Measurements from ENCODE around the gene NSMF. TPM values are rescaled to one million over a fixed set of nuclear protein-coding genes. Genes with fewer than 3 reads are reported as not detected.

The NSMF gene
- total and polyA plus RNA-seq, 2 experiments from 2014 or later = 20.3 to 103 TPM

DNA sequence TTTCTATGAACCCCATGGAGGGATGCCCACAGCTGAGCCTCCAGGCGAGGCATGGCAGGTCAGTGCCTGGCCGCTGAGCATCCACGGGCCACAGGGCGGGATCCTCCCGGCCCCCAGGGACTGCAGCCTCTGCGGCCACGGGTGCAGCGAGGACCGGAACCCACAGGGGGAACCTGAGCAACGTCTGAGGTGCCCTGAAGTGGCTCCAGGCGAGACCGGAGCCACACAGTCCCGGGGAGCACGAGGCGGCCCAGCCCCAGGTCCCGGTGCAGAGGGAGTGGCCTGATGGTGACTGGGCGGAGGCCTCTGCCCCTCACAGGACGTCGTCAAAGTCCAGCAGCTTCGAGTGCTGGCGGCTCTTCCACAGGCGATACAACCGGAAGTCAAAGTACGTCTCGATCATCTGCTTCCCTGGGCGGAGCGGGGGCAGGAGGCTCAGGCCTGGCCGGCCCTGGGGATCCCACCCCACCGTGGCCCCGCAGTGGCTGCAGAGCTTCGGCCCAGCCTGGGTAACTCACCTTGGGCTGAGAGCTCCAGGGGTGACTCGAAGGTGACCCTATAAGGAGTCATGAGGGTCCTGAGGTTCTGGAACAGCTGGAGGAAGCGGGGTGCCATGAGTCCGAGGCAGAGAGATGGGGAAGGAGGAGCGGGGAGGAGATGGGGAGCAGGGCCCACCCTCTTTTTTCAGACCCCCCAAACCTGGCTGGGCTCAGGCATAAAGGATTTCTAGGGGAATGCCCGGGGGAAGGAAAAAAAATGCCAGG is 9.9 kb downstream of the NSMF start (continued):
- TF ChIP-seq, protein P1, sequence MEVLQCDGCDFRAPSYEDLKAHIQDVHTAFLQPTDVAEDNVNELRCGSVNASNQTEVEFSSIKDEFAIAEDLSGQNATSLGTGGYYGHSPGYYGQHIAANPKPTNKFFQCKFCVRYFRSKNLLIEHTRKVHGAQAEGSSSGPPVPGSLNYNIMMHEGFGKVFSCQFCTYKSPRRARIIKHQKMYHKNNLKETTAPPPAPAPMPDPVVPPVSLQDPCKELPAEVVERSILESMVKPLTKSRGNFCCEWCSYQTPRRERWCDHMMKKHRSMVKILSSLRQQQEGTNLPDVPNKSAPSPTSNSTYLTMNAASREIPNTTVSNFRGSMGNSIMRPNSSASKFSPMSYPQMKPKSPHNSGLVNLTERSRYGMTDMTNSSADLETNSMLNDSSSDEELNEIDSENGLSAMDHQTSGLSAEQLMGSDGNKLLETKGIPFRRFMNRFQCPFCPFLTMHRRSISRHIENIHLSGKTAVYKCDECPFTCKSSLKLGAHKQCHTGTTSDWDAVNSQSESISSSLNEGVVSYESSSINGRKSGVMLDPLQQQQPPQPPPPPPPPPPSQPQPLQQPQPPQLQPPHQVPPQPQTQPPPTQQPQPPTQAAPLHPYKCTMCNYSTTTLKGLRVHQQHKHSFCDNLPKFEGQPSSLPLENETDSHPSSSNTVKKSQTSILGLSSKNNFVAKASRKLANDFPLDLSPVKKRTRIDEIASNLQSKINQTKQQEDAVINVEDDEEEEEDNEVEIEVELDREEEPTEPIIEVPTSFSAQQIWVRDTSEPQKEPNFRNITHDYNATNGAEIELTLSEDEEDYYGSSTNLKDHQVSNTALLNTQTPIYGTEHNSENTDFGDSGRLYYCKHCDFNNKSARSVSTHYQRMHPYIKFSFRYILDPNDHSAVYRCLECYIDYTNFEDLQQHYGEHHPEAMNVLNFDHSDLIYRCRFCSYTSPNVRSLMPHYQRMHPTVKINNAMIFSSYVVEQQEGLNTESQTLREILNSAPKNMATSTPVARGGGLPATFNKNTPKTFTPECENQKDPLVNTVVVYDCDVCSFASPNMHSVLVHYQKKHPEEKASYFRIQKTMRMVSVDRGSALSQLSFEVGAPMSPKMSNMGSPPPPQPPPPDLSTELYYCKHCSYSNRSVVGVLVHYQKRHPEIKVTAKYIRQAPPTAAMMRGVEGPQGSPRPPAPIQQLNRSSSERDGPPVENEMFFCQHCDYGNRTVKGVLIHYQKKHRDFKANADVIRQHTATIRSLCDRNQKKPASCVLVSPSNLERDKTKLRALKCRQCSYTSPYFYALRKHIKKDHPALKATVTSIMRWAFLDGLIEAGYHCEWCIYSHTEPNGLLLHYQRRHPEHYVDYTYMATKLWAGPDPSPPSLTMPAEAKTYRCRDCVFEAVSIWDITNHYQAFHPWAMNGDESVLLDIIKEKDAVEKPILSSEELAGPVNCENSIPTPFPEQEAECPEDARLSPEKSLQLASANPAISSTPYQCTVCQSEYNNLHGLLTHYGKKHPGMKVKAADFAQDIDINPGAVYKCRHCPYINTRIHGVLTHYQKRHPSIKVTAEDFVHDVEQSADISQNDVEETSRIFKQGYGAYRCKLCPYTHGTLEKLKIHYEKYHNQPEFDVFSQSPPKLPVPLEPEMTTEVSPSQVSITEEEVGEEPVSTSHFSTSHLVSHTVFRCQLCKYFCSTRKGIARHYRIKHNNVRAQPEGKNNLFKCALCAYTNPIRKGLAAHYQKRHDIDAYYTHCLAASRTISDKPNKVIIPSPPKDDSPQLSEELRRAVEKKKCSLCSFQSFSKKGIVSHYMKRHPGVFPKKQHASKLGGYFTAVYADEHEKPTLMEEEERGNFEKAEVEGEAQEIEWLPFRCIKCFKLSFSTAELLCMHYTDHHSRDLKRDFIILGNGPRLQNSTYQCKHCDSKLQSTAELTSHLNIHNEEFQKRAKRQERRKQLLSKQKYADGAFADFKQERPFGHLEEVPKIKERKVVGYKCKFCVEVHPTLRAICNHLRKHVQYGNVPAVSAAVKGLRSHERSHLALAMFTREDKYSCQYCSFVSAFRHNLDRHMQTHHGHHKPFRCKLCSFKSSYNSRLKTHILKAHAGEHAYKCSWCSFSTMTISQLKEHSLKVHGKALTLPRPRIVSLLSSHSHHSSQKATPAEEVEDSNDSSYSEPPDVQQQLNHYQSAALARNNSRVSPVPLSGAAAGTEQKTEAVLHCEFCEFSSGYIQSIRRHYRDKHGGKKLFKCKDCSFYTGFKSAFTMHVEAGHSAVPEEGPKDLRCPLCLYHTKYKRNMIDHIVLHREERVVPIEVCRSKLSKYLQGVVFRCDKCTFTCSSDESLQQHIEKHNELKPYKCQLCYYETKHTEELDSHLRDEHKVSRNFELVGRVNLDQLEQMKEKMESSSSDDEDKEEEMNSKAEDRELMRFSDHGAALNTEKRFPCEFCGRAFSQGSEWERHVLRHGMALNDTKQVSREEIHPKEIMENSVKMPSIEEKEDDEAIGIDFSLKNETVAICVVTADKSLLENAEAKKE (CRISPR knock-in tag; IDR thresholded peaks at IDR 0.05) = no peak

- H3K9me2 ChIP-seq (ENCODE audit: insufficient read depth) = no peaks in the 10 kb centered on the region
- H3K4me3 Mint-ChIP-seq = no peak overlapping the region
- peaks cover 3% of the 10 kb centered on the region for H3K4me1 Mint-ChIP-seq
- H3K79me2 ChIP-seq (replicated peaks; ENCODE audit: insufficient read depth) = no peaks in the 10 kb centered on the region
- no peaks in the 10 kb centered on the region for H3K4me1 ChIP-seq (ENCODE audit: insufficient read depth)
- H3K27me3 Mint-ChIP-seq (ENCODE audit: insufficient read depth, low read depth, poor library complexity) = peaks cover 4% of the 10 kb centered on the region
- H3K27ac Mint-ChIP-seq = no peak overlapping the region
- H3K36me3 Mint-ChIP-seq (ENCODE audit: low read depth) = peaks cover 3% of the 10 kb centered on the region; the same call in 1 of the 3 replicates
- no peak overlapping the region for H3K4me3 ChIP-seq
- 0 out of 2 replicates have a peak, but pooled peaks cover 4% of the 10 kb centered on the region for H3F3A ChIP-seq (replicated peaks; ENCODE audit: low read depth)
- H3K4me2 ChIP-seq = no peak overlapping the region
- H3K9me3 Mint-ChIP-seq = no peaks in the 10 kb centered on the region; the same call in 2 of the 3 replicates
- DNase-seq (ENCODE audit: low spot score) (no peak), ATAC-seq (no peak)
- no peaks in the 10 kb centered on the region for H4K20me1 ChIP-seq (replicated peaks; ENCODE audit: insufficient read depth)
- H2AFZ ChIP-seq = no peak overlapping the region
- H3K36me3 ChIP-seq (ENCODE audit: insufficient read depth) = peaks cover 6% of the 10 kb centered on the region; the same call in 1 of the 2 replicates
- H3K27ac ChIP-seq (ENCODE audit: low read depth) = no peak overlapping the region
- no peaks in the 10 kb centered on the region for H3K27me3 ChIP-seq (ENCODE audit: insufficient read depth)
- TF ChIP-seq EZH2 (IDR thresholded peaks at IDR 0.05; ENCODE audit: low read depth, unreplicated experiment) (no peak), STAT1 (IDR thresholded peaks at IDR 0.05; ENCODE audit: unreplicated experiment) (no peak), POLR2AphosphoS5 (IDR thresholded peaks at IDR 0.05; ENCODE audit: low read depth) (no peak), NANOG (IDR thresholded peaks at IDR 0.05; ENCODE audit: borderline replicate concordance) (no peak), ZNF114 (CRISPR knock-in tag; IDR thresholded peaks at IDR 0.05) (no peak), ZNF331 (CRISPR knock-in tag; IDR thresholded peaks at IDR 0.05; ENCODE audit: low read depth) (no peak), CREB1 (CRISPR knock-in tag; IDR thresholded peaks at IDR 0.05; ENCODE audit: low read depth) (no peak), JUNB (IDR thresholded peaks at IDR 0.05; ENCODE audit: unreplicated experiment) (no peak)
- TF ChIP-seq, protein P1 (CRISPR knock-in tag; IDR thresholded peaks at IDR 0.05) = no peak
Measured at GRCh38 chr9:137448602-137448962, 10.6 kb downstream of the NSMF start.
